Liver (tissue), 9 donors: ENCODE data around the gene SKI. TPM values are rescaled to one million over a fixed set of nuclear protein-coding genes. Genes with fewer than 3 reads are reported as not detected.

Experiments used
- DNase-seq: peaks from one replicate; pipeline ENCODE4 v3.0.0-alpha.2; 2017; ENCODE audit warnings: low spot score
- H3K27ac ChIP-seq, 2 donors: one replicate each; pipeline ENCODE4 v1.7.0; 2013; ENCODE audit warnings: inconsistent platforms in 2 of 2, low read length in 2 of 2, control low read depth in 1 of 2, low read depth in 1 of 2, mild to moderate bottlenecking in 1 of 2
- H3K27me3 ChIP-seq, 4 donors: one replicate each; pipeline versions ENCODE4 v1.6.1 to v1.7.0; 2013; ENCODE audit warnings: low read length in 3 of 4, inconsistent platforms in 1 of 4, mild to moderate bottlenecking in 1 of 4, moderate library complexity in 1 of 4; ENCODE audit not compliant: control insufficient read depth in 4 of 4, insufficient read depth in 4 of 4
- H3K36me3 ChIP-seq, 4 donors: one replicate each; pipeline versions ENCODE4 v1.6.1 to v1.7.0; 2013; ENCODE audit warnings: low read length in 3 of 4, mild to moderate bottlenecking in 3 of 4, low read depth in 1 of 4, moderate library complexity in 1 of 4; ENCODE audit not compliant: control insufficient read depth in 4 of 4, insufficient read depth in 3 of 4
- H3K4me1 ChIP-seq, 4 donors: one replicate each; pipeline versions ENCODE4 v1.6.1 to v1.7.0; 2013; ENCODE audit warnings: low read length in 3 of 4, mild to moderate bottlenecking in 3 of 4, moderate library complexity in 1 of 4; ENCODE audit not compliant: control insufficient read depth in 4 of 4, insufficient read depth in 4 of 4
- H3K4me3 ChIP-seq, 3 donors: one replicate each; pipeline versions ENCODE4 v1.6.1 to v1.7.0; 2013; ENCODE audit warnings: low read length in 3 of 3, control low read depth in 1 of 3, low read depth in 1 of 3, mild to moderate bottlenecking in 1 of 3
- H3K9ac ChIP-seq, 2 donors: one replicate each; pipeline ENCODE4 v1.7.0; 2013; ENCODE audit warnings: low read length in 2 of 2, mild to moderate bottlenecking in 2 of 2, moderate library complexity in 2 of 2, control low read depth in 1 of 2, low read depth in 1 of 2
- H3K9me3 ChIP-seq, 4 donors: one replicate each; pipeline versions ENCODE4 v1.6.1 to v1.7.0; 2013; ENCODE audit warnings: low read length in 3 of 4; ENCODE audit not compliant: control insufficient read depth in 4 of 4
- FOXA1 ChIP-seq: IDR thresholded peaks from 2 replicates; pipeline ENCODE4 v1.6.1; 2016; ENCODE audit warnings: antibody characterized with exemption
- FOXA2 ChIP-seq: IDR thresholded peaks from 2 replicates; pipeline ENCODE4 v1.6.1; 2016; ENCODE audit warnings: antibody characterized with exemption
- GABPA ChIP-seq, 2 donors: IDR thresholded peaks in 1 of 2; conservative IDR thresholded peaks in 1 of 2; 2 replicates each; pipeline ENCODE4 v1.6.1; 2016; ENCODE audit warnings: antibody characterized with exemption in 2 of 2, mild to moderate bottlenecking in 1 of 2, moderate library complexity in 1 of 2
- HNF4A ChIP-seq, 2 donors: conservative IDR thresholded peaks; 2 replicates each; pipeline ENCODE4 v1.6.1; 2016; ENCODE audit warnings: antibody characterized with exemption in 2 of 2, mild to moderate bottlenecking in 2 of 2
- HNF4G ChIP-seq: IDR thresholded peaks from 2 replicates; pipeline ENCODE4 v1.6.1; 2016; ENCODE audit warnings: antibody characterized with exemption
- JUND ChIP-seq, 2 donors: IDR thresholded peaks; 2 replicates each; pipeline ENCODE4 v1.6.1; 2016; ENCODE audit warnings: antibody characterized with exemption in 2 of 2
- RAD21 ChIP-seq, 2 donors: IDR thresholded peaks; 2 replicates each; pipeline ENCODE4 v1.6.1; 2016; ENCODE audit warnings: antibody characterized with exemption in 2 of 2, mild to moderate bottlenecking in 2 of 2
- RXRA ChIP-seq, 2 donors: IDR thresholded peaks; 2 replicates each; pipeline ENCODE4 v1.6.1; 2017 to 2018; ENCODE audit warnings: antibody characterized with exemption in 2 of 2, mild to moderate bottlenecking in 1 of 2
- SP1 ChIP-seq: IDR thresholded peaks from 2 replicates; pipeline ENCODE4 v1.6.1; 2018; ENCODE audit warnings: antibody characterized with exemption, mild to moderate bottlenecking
- YY1 ChIP-seq: IDR thresholded peaks from 2 replicates; pipeline ENCODE4 v1.6.1; 2016; ENCODE audit warnings: antibody characterized with exemption, mild to moderate bottlenecking
- WGBS: extraction: QIAGEN DNeasy Blood & Tissue Kit; methylation state at CpG from one replicate; pipeline ENCODE4 v1.1.7; 2013; 5-methylcytosine and 5-hydroxymethylcytosine counted together
- polyA plus RNA-seq, 2 donors: library from polyadenylated mRNA; stranded (reverse) in 1 of 2; unstranded in 1 of 2; fragments of 200-250 nt in 1 of 2; fragments of >200 nt in 1 of 2; fragmentation: Nextera tagmentation in 1 of 2; extraction: Ambion mirVana in 1 of 2; gene quantifications; one replicate each; pipeline versions ENCODE4 v1.2.1 to v1.2.3, GENCODE V29; 2013 to 2015
- total RNA-seq, 2 donors: library from RNA; depleted of rRNA; stranded (reverse); fragments of >200 nt; gene quantifications; one replicate each; pipeline ENCODE4 v1.2.3, GENCODE V29; 2014
- TF ChIP-seq, protein P1 (sequence below): IDR thresholded peaks from 2 replicates; pipeline ENCODE4 v1.6.1; 2016; ENCODE audit warnings: antibody characterized with exemption, mild to moderate bottlenecking
- TF ChIP-seq, protein P2 (sequence below): IDR thresholded peaks from 2 replicates; pipeline ENCODE4 v1.6.1; 2016; ENCODE audit warnings: antibody characterized with exemption
- TF ChIP-seq, protein P3 (sequence below): IDR thresholded peaks from 2 replicates; pipeline ENCODE4 v1.6.1; 2016; ENCODE audit warnings: antibody characterized with exemption
- TF ChIP-seq, protein P4 (sequence below): IDR thresholded peaks from 2 replicates; pipeline ENCODE4 v1.6.1; 2016; ENCODE audit warnings: antibody characterized with exemption
- donor health status: healthy.
- donor health status: healthy.
- donor health status: healthy.
- donor health status: healthy.
- donor health status: healthy.

Gene SKI
- total and polyA plus RNA-seq, 4 donors: 3.2 to 21.3 (median 19.5) TPM

DNA sequence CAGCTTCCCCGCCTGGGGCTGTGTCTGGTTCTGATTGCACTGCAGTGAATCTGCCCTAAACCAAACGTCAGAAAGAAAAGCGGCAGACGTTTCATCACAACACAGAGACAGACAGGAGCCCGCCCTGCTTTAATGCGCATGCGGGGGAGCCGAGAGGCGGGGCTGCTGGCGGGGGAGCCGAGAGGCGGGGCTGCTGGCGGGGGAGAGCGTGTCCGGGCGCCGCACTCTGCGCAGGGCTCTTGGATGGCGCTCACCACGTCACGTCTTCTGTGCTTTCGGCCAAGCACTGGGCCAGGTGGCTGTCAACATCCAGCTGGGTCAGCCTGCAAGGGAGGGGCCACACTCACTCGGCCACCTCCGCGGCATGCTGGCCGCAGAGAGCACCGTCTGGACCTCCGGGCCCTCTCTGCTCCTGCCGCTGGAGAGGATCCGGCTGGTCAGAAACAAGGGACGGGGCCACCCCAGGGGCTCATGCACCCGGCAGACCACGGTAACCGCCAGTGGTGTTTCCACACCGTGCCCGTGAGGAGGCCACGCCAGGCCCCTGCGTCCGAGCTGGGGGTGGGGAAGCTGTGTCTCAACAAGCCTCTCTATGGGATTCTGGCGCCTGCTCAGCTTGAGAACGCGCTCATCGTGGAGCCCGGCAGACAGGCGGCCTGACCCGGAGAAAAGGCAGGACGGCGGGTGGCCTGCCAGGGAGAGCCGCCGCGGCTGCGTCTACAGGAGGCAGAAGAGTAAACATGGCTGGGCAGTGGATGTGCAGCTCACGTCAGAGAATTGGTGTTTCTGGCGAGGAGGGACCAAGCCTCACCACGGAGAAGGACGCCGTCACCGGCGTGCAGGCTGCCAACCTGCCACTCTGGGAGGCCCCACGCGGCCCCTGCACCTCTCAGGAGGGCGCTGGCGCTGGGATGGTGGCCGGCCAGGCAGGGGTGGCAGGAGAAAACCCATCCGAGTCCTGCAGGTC lies 38.4 kb upstream of the SKI start:
- Histone ChIP-seq H3K9ac (peak overlapping the region; percentile 61 to 92), H3K4me3 (peak overlapping the region; percentile 64 to 83 (median 65)), H3K4me1 (peaks cover 7 to 27% (median 16%) of the 10 kb centered on the region in 4 donors), H3K27ac (peak overlapping the region; percentile 98 to 99), H3K9me3 (no peaks in the 10 kb centered on the region), H3K36me3 (peaks cover 0 to 9% (median under 1%) of the 10 kb centered on the region in 4 donors), H3K27me3 (no peaks in the 10 kb centered on the region)
- WGBS: 10% methylated on average over 65 of the region's 65 CpGs
- TF ChIP-seq RAD21 (IDR thresholded peaks at IDR 0.05) (no peak), JUND (IDR thresholded peaks at IDR 0.05) (no peak), YY1 (peak; percentile 76), HNF4A (conservative IDR thresholded peaks at IDR 0.05) (no peak), GABPA (IDR thresholded peaks at IDR 0.05 in 1 of 2, conservative IDR thresholded peaks at IDR 0.05 in 1 of 2) (peak in 1 of 2 donors; percentile 64), SP1 (peak; percentile 24), FOXA1 (peak; percentile 46), RXRA (IDR thresholded peaks at IDR 0.05) (peak in 1 of 2 donors; percentile 54), FOXA2 (peak; percentile 46)
- TF ChIP-seq, protein P1, sequence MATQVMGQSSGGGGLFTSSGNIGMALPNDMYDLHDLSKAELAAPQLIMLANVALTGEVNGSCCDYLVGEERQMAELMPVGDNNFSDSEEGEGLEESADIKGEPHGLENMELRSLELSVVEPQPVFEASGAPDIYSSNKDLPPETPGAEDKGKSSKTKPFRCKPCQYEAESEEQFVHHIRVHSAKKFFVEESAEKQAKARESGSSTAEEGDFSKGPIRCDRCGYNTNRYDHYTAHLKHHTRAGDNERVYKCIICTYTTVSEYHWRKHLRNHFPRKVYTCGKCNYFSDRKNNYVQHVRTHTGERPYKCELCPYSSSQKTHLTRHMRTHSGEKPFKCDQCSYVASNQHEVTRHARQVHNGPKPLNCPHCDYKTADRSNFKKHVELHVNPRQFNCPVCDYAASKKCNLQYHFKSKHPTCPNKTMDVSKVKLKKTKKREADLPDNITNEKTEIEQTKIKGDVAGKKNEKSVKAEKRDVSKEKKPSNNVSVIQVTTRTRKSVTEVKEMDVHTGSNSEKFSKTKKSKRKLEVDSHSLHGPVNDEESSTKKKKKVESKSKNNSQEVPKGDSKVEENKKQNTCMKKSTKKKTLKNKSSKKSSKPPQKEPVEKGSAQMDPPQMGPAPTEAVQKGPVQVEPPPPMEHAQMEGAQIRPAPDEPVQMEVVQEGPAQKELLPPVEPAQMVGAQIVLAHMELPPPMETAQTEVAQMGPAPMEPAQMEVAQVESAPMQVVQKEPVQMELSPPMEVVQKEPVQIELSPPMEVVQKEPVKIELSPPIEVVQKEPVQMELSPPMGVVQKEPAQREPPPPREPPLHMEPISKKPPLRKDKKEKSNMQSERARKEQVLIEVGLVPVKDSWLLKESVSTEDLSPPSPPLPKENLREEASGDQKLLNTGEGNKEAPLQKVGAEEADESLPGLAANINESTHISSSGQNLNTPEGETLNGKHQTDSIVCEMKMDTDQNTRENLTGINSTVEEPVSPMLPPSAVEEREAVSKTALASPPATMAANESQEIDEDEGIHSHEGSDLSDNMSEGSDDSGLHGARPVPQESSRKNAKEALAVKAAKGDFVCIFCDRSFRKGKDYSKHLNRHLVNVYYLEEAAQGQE: peak; percentile 65
- TF ChIP-seq, protein P2, sequence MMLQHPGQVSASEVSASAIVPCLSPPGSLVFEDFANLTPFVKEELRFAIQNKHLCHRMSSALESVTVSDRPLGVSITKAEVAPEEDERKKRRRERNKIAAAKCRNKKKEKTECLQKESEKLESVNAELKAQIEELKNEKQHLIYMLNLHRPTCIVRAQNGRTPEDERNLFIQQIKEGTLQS: no peak
- TF ChIP-seq, protein P3, sequence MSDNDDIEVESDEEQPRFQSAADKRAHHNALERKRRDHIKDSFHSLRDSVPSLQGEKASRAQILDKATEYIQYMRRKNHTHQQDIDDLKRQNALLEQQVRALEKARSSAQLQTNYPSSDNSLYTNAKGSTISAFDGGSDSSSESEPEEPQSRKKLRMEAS: peak; percentile 63
- peak; percentile 90 for DNase-seq

DNA sequence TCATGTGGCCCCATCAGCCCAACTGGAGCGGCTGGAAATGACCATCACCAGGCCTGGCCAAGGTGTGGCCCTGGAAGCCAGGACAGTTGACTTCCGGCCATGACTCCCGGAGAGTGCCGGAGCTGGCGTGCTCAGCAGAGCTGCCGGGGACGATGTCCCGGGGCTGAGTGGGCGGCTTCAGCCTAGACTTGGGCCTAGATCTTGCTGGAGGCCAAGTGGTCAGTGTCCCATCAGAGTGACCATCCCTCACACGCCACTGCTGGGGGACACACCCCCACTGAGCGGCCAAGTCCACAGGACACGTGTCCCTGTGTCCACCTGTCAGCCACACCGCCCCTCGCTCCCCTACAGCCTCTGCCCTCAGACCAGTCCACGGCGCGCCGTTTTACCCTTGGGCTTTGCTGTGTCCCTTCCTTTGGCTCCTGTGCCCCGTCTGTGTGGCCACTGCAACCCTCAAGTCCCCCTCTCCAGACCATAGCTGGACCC lies 37.6 kb upstream of the SKI start:
- Histone ChIP-seq H3K9ac (peak overlapping the region in 1 of 2 donors; percentile 92), H3K36me3 (peaks cover 0 to 4% (median 0%) of the 10 kb centered on the region in 4 donors), H3K27me3 (no peaks in the 10 kb centered on the region), H3K4me3 (peak overlapping the region; percentile 64 to 83 (median 65)), H3K27ac (peak overlapping the region; percentile 98 to 99), H3K4me1 (peaks cover 11 to 33% (median 19%) of the 10 kb centered on the region in 4 donors), H3K9me3 (no peaks in the 10 kb centered on the region)
- no peak for DNase-seq
- TF ChIP-seq, protein P2: no peak
- no peak for TF ChIP-seq HNF4G
- TF ChIP-seq, protein P4, sequence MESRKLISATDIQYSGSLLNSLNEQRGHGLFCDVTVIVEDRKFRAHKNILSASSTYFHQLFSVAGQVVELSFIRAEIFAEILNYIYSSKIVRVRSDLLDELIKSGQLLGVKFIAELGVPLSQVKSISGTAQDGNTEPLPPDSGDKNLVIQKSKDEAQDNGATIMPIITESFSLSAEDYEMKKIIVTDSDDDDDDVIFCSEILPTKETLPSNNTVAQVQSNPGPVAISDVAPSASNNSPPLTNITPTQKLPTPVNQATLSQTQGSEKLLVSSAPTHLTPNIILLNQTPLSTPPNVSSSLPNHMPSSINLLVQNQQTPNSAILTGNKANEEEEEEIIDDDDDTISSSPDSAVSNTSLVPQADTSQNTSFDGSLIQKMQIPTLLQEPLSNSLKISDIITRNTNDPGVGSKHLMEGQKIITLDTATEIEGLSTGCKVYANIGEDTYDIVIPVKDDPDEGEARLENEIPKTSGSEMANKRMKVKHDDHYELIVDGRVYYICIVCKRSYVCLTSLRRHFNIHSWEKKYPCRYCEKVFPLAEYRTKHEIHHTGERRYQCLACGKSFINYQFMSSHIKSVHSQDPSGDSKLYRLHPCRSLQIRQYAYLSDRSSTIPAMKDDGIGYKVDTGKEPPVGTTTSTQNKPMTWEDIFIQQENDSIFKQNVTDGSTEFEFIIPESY: no peak
- TF ChIP-seq, protein P1: no peak
- WGBS: 61% methylated on average over 19 of the region's 19 CpGs
